Neural cell (in vitro differentiated cells): ENCODE results near the gene SAP30BP. TPM values are rescaled to one million over a fixed set of nuclear protein-coding genes. Genes with fewer than 3 reads are reported as not detected.

Experiments
- H2AFZ ChIP-seq: fragments of 200-600, 300-800 bp; sonication (generic), shearing (Covaris generic); 2 replicates; pipeline ENCODE4 v1.6.0; 2014; ENCODE audit warnings: low read depth, mild to moderate bottlenecking, antibody characterized with exemption, low read length, moderate library complexity
- H3F3A ChIP-seq: fragments of 200-600 bp; shearing (Covaris generic); 2 replicates; pipeline ENCODE4 v1.6.1; 2016; ENCODE audit warnings: mild to moderate bottlenecking, moderate library complexity, mixed read lengths, antibody characterized with exemption, low read length; ENCODE audit not compliant: insufficient read depth, poor library complexity, severe bottlenecking
- H3K27ac ChIP-seq: fragments of 200-600, 300-800 bp; sonication (generic), shearing (Covaris generic); 2 replicates; pipeline ENCODE4 v1.5.1; 2014; ENCODE audit warnings: mild to moderate bottlenecking, low read length, moderate library complexity
- H3K27me3 ChIP-seq: fragments of 300-800, 200-600 bp; sonication (generic), shearing (Covaris generic); 2 replicates; pipeline ENCODE4 v1.6.0; 2014; ENCODE audit warnings: mild to moderate bottlenecking, low read depth, low read length, moderate library complexity; ENCODE audit not compliant: insufficient read depth
- H3K36me3 ChIP-seq: fragments of 300-800, 200-600 bp; sonication (generic), shearing (Covaris generic); 2 replicates; pipeline ENCODE4 v1.5.1; 2014; ENCODE audit warnings: mild to moderate bottlenecking, antibody characterized with exemption, low read length, moderate library complexity; ENCODE audit not compliant: insufficient read depth
- H3K4me2 ChIP-seq: fragments of 300-800, 200-600 bp; sonication (generic), shearing (Covaris generic); 2 replicates; pipeline ENCODE4 v1.6.0; 2014; ENCODE audit warnings: mild to moderate bottlenecking, low read length
- H3K4me3 ChIP-seq: fragments of 300-800, 200-600 bp; sonication (generic), shearing (Covaris generic); 2 replicates; pipeline ENCODE4 v1.5.1; 2014; ENCODE audit warnings: mild to moderate bottlenecking, low read length, moderate library complexity
- H3K79me2 ChIP-seq: fragments of 200-600 bp; shearing (Covaris generic); replicated peaks from 2 replicates; pipeline ENCODE4 v1.6.0; 2014; ENCODE audit warnings: mild to moderate bottlenecking, low read length, moderate library complexity; ENCODE audit not compliant: insufficient read depth
- H3K9ac ChIP-seq: fragments of 300-800, 200-600 bp; sonication (generic), shearing (Covaris generic); 2 replicates; pipeline ENCODE4 v1.6.1; 2016; ENCODE audit warnings: mild to moderate bottlenecking, low read length, mixed read lengths
- H3K9me2 ChIP-seq: fragments of 200-600 bp; shearing (Covaris generic); 2 replicates; pipeline ENCODE4 v1.6.1; 2016; ENCODE audit warnings: mild to moderate bottlenecking, low read length, mixed read lengths; ENCODE audit not compliant: insufficient read depth
- H3K9me3 ChIP-seq: fragments of 200-600, 300-800 bp; sonication (generic), shearing (Covaris generic); 2 replicates; pipeline ENCODE4 v1.6.1; 2016; ENCODE audit warnings: mild to moderate bottlenecking, mixed run types, low read length, moderate library complexity, mixed read lengths
- H4K20me1 ChIP-seq: fragments of 200-600 bp; shearing (Covaris generic); 2 replicates; pipeline ENCODE4 v1.6.1; 2016; ENCODE audit warnings: mild to moderate bottlenecking, mixed run types; ENCODE audit not compliant: insufficient read depth
- EP300 ChIP-seq: fragments of 450-650 bp; conservative IDR thresholded peaks from 2 replicates; pipeline ENCODE4 v1.6.1; 2014; ENCODE audit warnings: antibody characterized with exemption, mild to moderate bottlenecking, moderate library complexity; ENCODE audit not compliant: poor library complexity, severe bottlenecking
- EZH2 ChIP-seq: fragments of 200-600, 300-800 bp; shearing (Covaris generic), sonication (generic); IDR thresholded peaks from 2 replicates; pipeline ENCODE4 v1.6.1; 2014; ENCODE audit warnings: antibody characterized with exemption, low read length, borderline replicate concordance, mild to moderate bottlenecking; ENCODE audit not compliant: insufficient read depth, poor library complexity, severe bottlenecking
- MXI1 ChIP-seq: fragments of 450-650 bp; conservative IDR thresholded peaks from 2 replicates; pipeline ENCODE4 v1.6.1; 2014; ENCODE audit warnings: antibody characterized with exemption, mild to moderate bottlenecking; ENCODE audit not compliant: poor library complexity, severe bottlenecking
- POLR2AphosphoS5 ChIP-seq: IDR thresholded peaks from 2 replicates; pipeline ENCODE4 v1.6.1; 2012
- RAD21 ChIP-seq: fragments of 450-650 bp; conservative IDR thresholded peaks from 2 replicates; pipeline ENCODE4 v1.6.1; 2014; ENCODE audit warnings: antibody characterized with exemption, mild to moderate bottlenecking, moderate library complexity
- TAF1 ChIP-seq: IDR thresholded peaks from 2 replicates; pipeline ENCODE4 v1.6.1; 2012; ENCODE audit warnings: low read depth
- polyA plus RNA-seq: library from polyadenylated mRNA; depleted of rRNA; stranded (reverse); fragments of >200 nt; gene quantifications from 2 replicates; pipeline ENCODE4 v1.2.3, GENCODE V29; 2014
- TF ChIP-seq, protein P1 (sequence below): fragments of 450-650 bp; IDR thresholded peaks from 2 replicates; pipeline ENCODE4 v1.5.1; 2014; ENCODE audit warnings: antibody characterized with exemption, mild to moderate bottlenecking, moderate library complexity; ENCODE audit not compliant: poor library complexity, severe bottlenecking
- TF ChIP-seq, protein P2 (sequence below): IDR thresholded peaks from 2 replicates; pipeline ENCODE4 v1.6.1; 2012; ENCODE audit warnings: borderline replicate concordance

SAP30BP gene
- polyA plus RNA-seq, 1 donor from 2014 or later = 156 TPM

DNA sequence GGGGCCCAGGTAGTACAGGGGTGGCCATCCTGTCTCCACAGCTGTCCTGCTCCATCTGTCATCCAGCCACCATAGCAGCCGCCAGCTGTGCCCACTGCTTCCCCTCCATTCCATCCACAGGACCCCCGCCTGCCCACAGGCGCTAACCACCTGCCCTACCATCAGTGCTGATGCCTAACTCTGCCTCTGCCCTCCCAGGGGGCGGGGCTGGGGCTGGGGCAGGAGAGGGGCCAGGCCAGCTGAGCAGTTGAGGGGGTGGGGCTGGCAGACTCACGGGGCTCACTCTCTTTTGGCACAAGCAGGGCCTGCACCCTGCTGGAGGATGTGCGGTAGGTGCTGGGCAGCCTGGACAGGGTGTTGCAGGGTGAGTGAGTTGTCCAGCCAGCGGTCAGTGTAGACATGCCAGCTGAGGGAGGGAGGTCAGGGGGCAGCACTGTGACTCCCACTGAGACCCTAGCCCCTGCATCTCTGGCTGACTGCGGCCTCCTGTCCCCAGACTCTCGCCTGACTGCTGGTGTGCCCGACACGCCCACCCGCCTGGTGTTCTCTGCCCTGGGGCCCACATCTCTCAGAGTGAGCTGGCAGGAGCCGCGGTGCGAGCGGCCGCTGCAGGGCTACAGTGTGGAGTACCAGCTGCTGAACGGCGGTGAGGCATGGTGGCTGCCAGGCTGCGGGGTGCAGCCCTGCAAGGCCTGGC lies 88.2 kb downstream of the SAP30BP start:
- H3K4me2 ChIP-seq = no peak overlapping the region
- no peaks in the 10 kb centered on the region for H3K27me3 ChIP-seq
- H3F3A ChIP-seq = no peaks in the 10 kb centered on the region
- no peaks in the 10 kb centered on the region for H3K9me3 ChIP-seq
- no peak overlapping the region for H3K4me3 ChIP-seq
- no peaks in the 10 kb centered on the region for H3K9me2 ChIP-seq
- H2AFZ ChIP-seq = no peak overlapping the region
- no peak overlapping the region for H3K9ac ChIP-seq
- H3K79me2 ChIP-seq = no peaks in the 10 kb centered on the region
- H3K27ac ChIP-seq = no peak overlapping the region
- TF ChIP-seq RAD21 = no peak
- no peak for TF ChIP-seq MXI1
- TF ChIP-seq, protein P1, sequence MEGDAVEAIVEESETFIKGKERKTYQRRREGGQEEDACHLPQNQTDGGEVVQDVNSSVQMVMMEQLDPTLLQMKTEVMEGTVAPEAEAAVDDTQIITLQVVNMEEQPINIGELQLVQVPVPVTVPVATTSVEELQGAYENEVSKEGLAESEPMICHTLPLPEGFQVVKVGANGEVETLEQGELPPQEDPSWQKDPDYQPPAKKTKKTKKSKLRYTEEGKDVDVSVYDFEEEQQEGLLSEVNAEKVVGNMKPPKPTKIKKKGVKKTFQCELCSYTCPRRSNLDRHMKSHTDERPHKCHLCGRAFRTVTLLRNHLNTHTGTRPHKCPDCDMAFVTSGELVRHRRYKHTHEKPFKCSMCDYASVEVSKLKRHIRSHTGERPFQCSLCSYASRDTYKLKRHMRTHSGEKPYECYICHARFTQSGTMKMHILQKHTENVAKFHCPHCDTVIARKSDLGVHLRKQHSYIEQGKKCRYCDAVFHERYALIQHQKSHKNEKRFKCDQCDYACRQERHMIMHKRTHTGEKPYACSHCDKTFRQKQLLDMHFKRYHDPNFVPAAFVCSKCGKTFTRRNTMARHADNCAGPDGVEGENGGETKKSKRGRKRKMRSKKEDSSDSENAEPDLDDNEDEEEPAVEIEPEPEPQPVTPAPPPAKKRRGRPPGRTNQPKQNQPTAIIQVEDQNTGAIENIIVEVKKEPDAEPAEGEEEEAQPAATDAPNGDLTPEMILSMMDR = no peak
- TF ChIP-seq EZH2 = no peak
- TF ChIP-seq TAF1 = no peak
- TF ChIP-seq, protein P2, sequence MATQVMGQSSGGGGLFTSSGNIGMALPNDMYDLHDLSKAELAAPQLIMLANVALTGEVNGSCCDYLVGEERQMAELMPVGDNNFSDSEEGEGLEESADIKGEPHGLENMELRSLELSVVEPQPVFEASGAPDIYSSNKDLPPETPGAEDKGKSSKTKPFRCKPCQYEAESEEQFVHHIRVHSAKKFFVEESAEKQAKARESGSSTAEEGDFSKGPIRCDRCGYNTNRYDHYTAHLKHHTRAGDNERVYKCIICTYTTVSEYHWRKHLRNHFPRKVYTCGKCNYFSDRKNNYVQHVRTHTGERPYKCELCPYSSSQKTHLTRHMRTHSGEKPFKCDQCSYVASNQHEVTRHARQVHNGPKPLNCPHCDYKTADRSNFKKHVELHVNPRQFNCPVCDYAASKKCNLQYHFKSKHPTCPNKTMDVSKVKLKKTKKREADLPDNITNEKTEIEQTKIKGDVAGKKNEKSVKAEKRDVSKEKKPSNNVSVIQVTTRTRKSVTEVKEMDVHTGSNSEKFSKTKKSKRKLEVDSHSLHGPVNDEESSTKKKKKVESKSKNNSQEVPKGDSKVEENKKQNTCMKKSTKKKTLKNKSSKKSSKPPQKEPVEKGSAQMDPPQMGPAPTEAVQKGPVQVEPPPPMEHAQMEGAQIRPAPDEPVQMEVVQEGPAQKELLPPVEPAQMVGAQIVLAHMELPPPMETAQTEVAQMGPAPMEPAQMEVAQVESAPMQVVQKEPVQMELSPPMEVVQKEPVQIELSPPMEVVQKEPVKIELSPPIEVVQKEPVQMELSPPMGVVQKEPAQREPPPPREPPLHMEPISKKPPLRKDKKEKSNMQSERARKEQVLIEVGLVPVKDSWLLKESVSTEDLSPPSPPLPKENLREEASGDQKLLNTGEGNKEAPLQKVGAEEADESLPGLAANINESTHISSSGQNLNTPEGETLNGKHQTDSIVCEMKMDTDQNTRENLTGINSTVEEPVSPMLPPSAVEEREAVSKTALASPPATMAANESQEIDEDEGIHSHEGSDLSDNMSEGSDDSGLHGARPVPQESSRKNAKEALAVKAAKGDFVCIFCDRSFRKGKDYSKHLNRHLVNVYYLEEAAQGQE = no peak
- no peak for TF ChIP-seq POLR2AphosphoS5
- no peak for TF ChIP-seq EP300
- no peaks in the 10 kb centered on the region for H3K36me3 ChIP-seq
- H4K20me1 ChIP-seq = no peaks in the 10 kb centered on the region

DNA sequence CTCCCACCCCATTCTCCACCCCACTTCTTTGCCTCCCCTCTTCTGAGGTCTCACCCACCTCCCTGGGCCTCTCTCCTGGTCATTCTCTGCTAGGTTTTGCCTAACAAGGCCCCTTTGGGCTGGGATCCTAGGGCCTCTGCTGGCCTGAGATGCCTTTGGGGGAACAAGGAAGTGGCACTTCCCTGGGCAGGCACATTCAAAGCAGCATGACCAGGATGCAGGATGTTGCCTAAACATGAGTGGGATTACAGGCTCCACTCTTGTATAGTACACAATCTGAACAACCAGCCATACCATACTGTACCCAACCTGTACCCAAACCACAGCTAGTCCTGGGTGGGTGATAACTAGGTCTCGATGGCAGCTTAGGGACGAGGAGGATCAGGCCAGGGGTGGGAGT lies 88.9 kb downstream of the SAP30BP start:
- no peaks in the 10 kb centered on the region for H3K36me3 ChIP-seq
- no peak overlapping the region for H3K4me3 ChIP-seq

More for the DNA sequence above, 88.9 kb downstream of the SAP30BP start:
- H2AFZ ChIP-seq = no peak overlapping the region
- no peak for TF ChIP-seq MXI1
- TF ChIP-seq, protein P2 = no peak
- TF ChIP-seq, protein P1 = no peak
- no peak for TF ChIP-seq POLR2AphosphoS5
- no peak for TF ChIP-seq RAD21
- no peak for TF ChIP-seq EP300
- TF ChIP-seq EZH2 = no peak
- no peaks in the 10 kb centered on the region for H3K27me3 ChIP-seq
- H3K4me2 ChIP-seq = no peak overlapping the region
- H3K9me3 ChIP-seq = no peaks in the 10 kb centered on the region
- no peaks in the 10 kb centered on the region for H4K20me1 ChIP-seq
- H3F3A ChIP-seq = no peaks in the 10 kb centered on the region
- no peak overlapping the region for H3K9ac ChIP-seq
- H3K9me2 ChIP-seq = no peaks in the 10 kb centered on the region
- H3K27ac ChIP-seq = no peak overlapping the region
- no peaks in the 10 kb centered on the region for H3K79me2 ChIP-seq
